Activated T-cell treated with anti-CD3 and anti-CD28 coated beads, Interleukin-2, amount 50 U/mL, for 24 hours (primary cell): ENCODE data around the gene CSTF2.

ENCODE experiments used
- DNase-seq: peaks from one replicate; pipeline ENCODE4 v3.0.0-alpha.2; 2020
- H3K27ac Mint-ChIP-seq: 2 replicates; pipeline ENCODE4 v1.8.0; 2020; ENCODE audit warnings: mild to moderate bottlenecking, mixed read lengths
- H3K27me3 Mint-ChIP-seq: 2 replicates; pipeline ENCODE4 v1.8.0; 2020; ENCODE audit warnings: mixed read lengths
- H3K36me3 Mint-ChIP-seq: 2 replicates; pipeline ENCODE4 v1.8.0; 2020; ENCODE audit warnings: low read depth, mixed read lengths
- H3K4me1 Mint-ChIP-seq: 2 replicates; pipeline ENCODE4 v1.8.0; 2020; ENCODE audit warnings: low read depth, mixed read lengths
- H3K4me3 Mint-ChIP-seq: 2 replicates; pipeline ENCODE4 v1.8.0; 2020; ENCODE audit warnings: mild to moderate bottlenecking, moderate library complexity, mixed read lengths
- H3K9me3 Mint-ChIP-seq: 2 replicates; pipeline ENCODE4 v1.8.0; 2020; ENCODE audit warnings: mixed read lengths

CSTF2 gene

GRCh38 chrX:100850317-100850716, 30.1 kb downstream of the CSTF2 start:
- Mint-ChIP-seq H3K9me3 (no peaks in the 10 kb centered on the region), H3K27me3 (peaks cover 29% of the 10 kb centered on the region), H3K27ac (no peak overlapping the region), H3K4me1 (no peaks in the 10 kb centered on the region), H3K4me3 (no peak overlapping the region), H3K36me3 (no peaks in the 10 kb centered on the region)
- DNase-seq, result no peak

GRCh38 chrX:100852810-100853209, 32.6 kb downstream of the CSTF2 start:
- no peaks in the 10 kb centered on the region for H3K9me3 Mint-ChIP-seq

GRCh38 chrX:100863326-100863864, 43.2 kb downstream of the CSTF2 start:
- no peak for DNase-seq

More at GRCh38 chrX:100852810-100853209, 32.6 kb downstream of the CSTF2 start:
- no peak overlapping the region for H3K27ac Mint-ChIP-seq
- H3K27me3 Mint-ChIP-seq, result peaks cover 17% of the 10 kb centered on the region
- DNase-seq, result no peak
- H3K4me1 Mint-ChIP-seq, result no peaks in the 10 kb centered on the region
- no peaks in the 10 kb centered on the region for H3K36me3 Mint-ChIP-seq
- no peak overlapping the region for H3K4me3 Mint-ChIP-seq

GRCh38 chrX:100864657-100865391, 44.6 kb downstream of the CSTF2 start:
- H3K4me1 Mint-ChIP-seq, result no peaks in the 10 kb centered on the region
- DNase-seq, result no peak
- peaks cover 42% of the 10 kb centered on the region for H3K27me3 Mint-ChIP-seq
- no peaks in the 10 kb centered on the region for H3K9me3 Mint-ChIP-seq
- H3K27ac Mint-ChIP-seq, result no peak overlapping the region
- no peaks in the 10 kb centered on the region for H3K36me3 Mint-ChIP-seq
- no peak overlapping the region for H3K4me3 Mint-ChIP-seq

More at GRCh38 chrX:100863326-100863864, 43.2 kb downstream of the CSTF2 start:
- no peaks in the 10 kb centered on the region for H3K9me3 Mint-ChIP-seq
- H3K4me1 Mint-ChIP-seq, result no peaks in the 10 kb centered on the region
- peaks cover 51% of the 10 kb centered on the region for H3K27me3 Mint-ChIP-seq
- H3K36me3 Mint-ChIP-seq, result no peaks in the 10 kb centered on the region
- H3K4me3 Mint-ChIP-seq, result no peak overlapping the region
- H3K27ac Mint-ChIP-seq, result no peak overlapping the region

GRCh38 chrX:100868273-100868672, 48.1 kb downstream of the CSTF2 start:
- H3K27ac Mint-ChIP-seq, result no peak overlapping the region
- no peak overlapping the region for H3K4me3 Mint-ChIP-seq
- H3K36me3 Mint-ChIP-seq, result no peaks in the 10 kb centered on the region
- DNase-seq, result no peak
- no peaks in the 10 kb centered on the region for H3K4me1 Mint-ChIP-seq
- H3K9me3 Mint-ChIP-seq, result no peaks in the 10 kb centered on the region
- peaks cover 42% of the 10 kb centered on the region for H3K27me3 Mint-ChIP-seq

- Mint-ChIP-seq H3K36me3 (no peaks in the 10 kb centered on the region), H3K4me3 (no peak overlapping the region), H3K27ac (no peak overlapping the region), H3K4me1 (no peaks in the 10 kb centered on the region), H3K9me3 (no peaks in the 10 kb centered on the region), H3K27me3 (peaks cover 32% of the 10 kb centered on the region)
- no peak for DNase-seq
Observed at GRCh38 chrX:100870527-100870926, 50.3 kb downstream of the CSTF2 start.

- H3K4me1 Mint-ChIP-seq, result no peaks in the 10 kb centered on the region
- peaks cover 30% of the 10 kb centered on the region for H3K27me3 Mint-ChIP-seq
- H3K9me3 Mint-ChIP-seq, result no peaks in the 10 kb centered on the region
- no peak for DNase-seq
- H3K36me3 Mint-ChIP-seq, result no peaks in the 10 kb centered on the region
- H3K27ac Mint-ChIP-seq, result no peak overlapping the region
- no peak overlapping the region for H3K4me3 Mint-ChIP-seq
Observed at GRCh38 chrX:100871594-100872560, 51.7 kb downstream of the CSTF2 start.

GRCh38 chrX:100874325-100874724, 54.1 kb downstream of the CSTF2 start, which contains the start of gene NOX1:
Gene NOX1, minus strand, starts transcription at chrX:100874359. Its CDS starts 220 bp downstream, at chrX:100874139.
- H3K27ac Mint-ChIP-seq, result no peak within 1 kb of the TSS
- DNase-seq, result no peak
- no peak within 1 kb of the TSS for H3K4me3 Mint-ChIP-seq
- no peaks in the 10 kb centered on the region for H3K9me3 Mint-ChIP-seq
- peaks cover 27% of the 10 kb centered on the region for H3K27me3 Mint-ChIP-seq
- no peaks in the 10 kb centered on the region for H3K4me1 Mint-ChIP-seq
- no peaks in the 10 kb centered on the region for H3K36me3 Mint-ChIP-seq

GRCh38 chrX:100880368-100880767, 60.2 kb downstream of the CSTF2 start:
- Mint-ChIP-seq H3K9me3 (no peaks in the 10 kb centered on the region), H3K36me3 (no peaks in the 10 kb centered on the region), H3K27ac (no peak overlapping the region), H3K4me1 (peaks cover 3% of the 10 kb centered on the region), H3K4me3 (no peak overlapping the region), H3K27me3 (peaks cover 28% of the 10 kb centered on the region)
- DNase-seq, result no peak

- no peak overlapping the region for H3K27ac Mint-ChIP-seq
- no peaks in the 10 kb centered on the region for H3K9me3 Mint-ChIP-seq
- peaks cover 3% of the 10 kb centered on the region for H3K4me1 Mint-ChIP-seq
- no peaks in the 10 kb centered on the region for H3K36me3 Mint-ChIP-seq
- H3K27me3 Mint-ChIP-seq, result peaks cover 39% of the 10 kb centered on the region
- no peak overlapping the region for H3K4me3 Mint-ChIP-seq
- DNase-seq, result no peak
Observed at GRCh38 chrX:100883654-100884053, 63.5 kb downstream of the CSTF2 start.
